GM18858 (cell line): ENCODE measurements around the gene MALSU1.

Experiments
- ATAC-seq: cut with Tn5 transposase; IDR thresholded peaks from one replicate; pipeline ENCODE4 v1.9.1; 2021; ENCODE audit not compliant: unreplicated experiment

MALSU1 gene

GRCh38 chr7:23358152-23358674 is 59.1 kb downstream of the MALSU1 start:
- ATAC-seq = no peak
